Choroid plexus epithelial cell (primary cell): ENCODE data around the gene SLC6A12.

ENCODE experiments used
- DNase-seq: peaks from one replicate; pipeline ENCODE4 v3.0.0-alpha.2; 2010; ENCODE audit warnings: low read depth
- H3K4me3 ChIP-seq: 2 replicates; pipeline ENCODE4 v1.5.1; 2011; ENCODE audit warnings: low read depth, mild to moderate bottlenecking, control low read depth, low read length, moderate library complexity
- CTCF ChIP-seq: conservative IDR thresholded peaks from 2 replicates; pipeline ENCODE4 v1.5.1; 2011; ENCODE audit warnings: low read depth, mild to moderate bottlenecking, control low read depth, inconsistent platforms, low read length, moderate library complexity

Gene SLC6A12

GRCh38 chr12:170371-171225 is 43.4 kb downstream of the SLC6A12 start:
- no peak for DNase-seq
- TF ChIP-seq CTCF, result no peak
- no peak overlapping the region for H3K4me3 ChIP-seq

GRCh38 chr12:169528-170370 is 44.2 kb downstream of the SLC6A12 start:
- H3K4me3 ChIP-seq, result no peak overlapping the region
- DNase-seq, result peak; percentile 55
- TF ChIP-seq CTCF, result peak; percentile 37

DNA sequence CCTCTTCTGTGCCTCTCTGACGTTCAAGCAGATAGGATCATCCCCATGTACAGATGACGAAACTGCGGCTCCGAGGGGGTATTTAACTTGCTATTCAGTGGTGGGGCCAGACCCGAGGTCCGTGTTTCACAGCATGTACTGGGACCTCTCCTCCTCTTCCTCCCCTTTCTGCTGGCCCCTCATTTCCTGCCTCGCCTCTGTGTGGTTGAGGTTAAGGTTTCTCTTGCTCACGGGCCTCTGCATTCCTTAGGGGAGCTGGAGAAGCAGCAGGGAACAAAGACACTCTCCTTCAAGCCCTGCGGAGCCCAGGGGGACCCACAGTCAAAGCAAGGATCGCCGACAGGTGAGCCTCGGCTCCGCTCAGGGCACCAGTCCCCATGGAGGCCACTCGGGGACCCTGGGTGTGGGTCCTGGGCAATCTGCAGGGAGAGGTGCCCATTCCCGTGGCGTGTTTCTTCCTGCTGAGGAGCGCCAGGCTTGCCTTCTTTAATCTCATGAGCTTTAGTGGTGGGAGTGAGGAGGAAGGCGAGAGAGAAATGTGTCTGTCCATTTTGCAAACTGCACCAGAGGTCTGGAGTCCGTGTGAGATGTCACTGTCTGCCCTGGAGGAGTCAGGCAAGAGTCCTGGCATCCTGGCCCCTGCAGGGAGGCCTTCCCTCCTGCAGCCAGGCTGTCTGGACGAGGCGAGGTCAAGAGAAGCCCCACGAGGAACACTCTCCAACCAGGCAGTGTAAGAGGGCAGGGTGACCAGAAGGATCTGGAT is 45.0 kb downstream of the SLC6A12 start:
- TF ChIP-seq CTCF, result no peak
- H3K4me3 ChIP-seq, result no peak overlapping the region
- peak; percentile 80 for DNase-seq

GRCh38 chr12:167959-168600 is 45.9 kb downstream of the SLC6A12 start:
- H3K4me3 ChIP-seq, result no peak overlapping the region
- TF ChIP-seq CTCF, result no peak
- DNase-seq, result no peak

- H3K4me3 ChIP-seq, result no peak overlapping the region
- no peak for TF ChIP-seq CTCF
- no peak for DNase-seq
Observed at GRCh38 chr12:166425-167075, 47.4 kb downstream of the SLC6A12 start.

DNA sequence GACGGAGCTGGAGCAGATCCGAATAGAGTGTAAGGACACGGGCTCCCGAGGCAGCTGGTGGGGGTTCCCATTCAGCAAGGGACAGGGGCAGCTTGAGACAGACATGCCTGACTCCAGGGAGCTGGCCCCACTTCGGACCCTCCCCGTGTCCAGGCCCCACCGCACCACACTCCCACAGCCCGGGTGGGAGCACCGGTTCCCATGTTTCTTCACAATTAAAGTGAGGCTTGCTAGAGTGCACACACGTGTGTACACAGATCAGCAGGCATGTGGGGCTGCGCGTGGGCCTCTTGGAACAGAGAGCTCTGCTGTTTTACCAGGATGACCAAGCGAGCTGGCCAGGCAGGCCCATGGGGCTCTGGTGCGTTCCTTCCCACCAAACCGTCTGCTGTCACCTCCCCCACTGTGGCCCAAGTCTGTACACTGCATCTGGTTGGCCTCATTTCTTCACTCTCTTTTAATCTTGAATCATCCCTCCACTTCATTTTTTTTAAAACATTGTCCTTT is 48.0 kb downstream of the SLC6A12 start:
- H3K4me3 ChIP-seq, result no peak overlapping the region
- TF ChIP-seq CTCF, result no peak
- DNase-seq, result no peak
